Measurements from ENCODE around the gene HYKK. TPM values are rescaled to one million over a fixed set of nuclear protein-coding genes. Genes with fewer than 3 reads are reported as not detected.

Gene HYKK
- total and polyA plus RNA-seq, 2 donors (not counting 1 experiment from before 2014, with no cell fraction given) = 0.28 to 0.42 TPM

GRCh38 chr15:78570710-78571109 lies 63.3 kb downstream of the HYKK start:
- DNase-seq = no peak

DNA sequence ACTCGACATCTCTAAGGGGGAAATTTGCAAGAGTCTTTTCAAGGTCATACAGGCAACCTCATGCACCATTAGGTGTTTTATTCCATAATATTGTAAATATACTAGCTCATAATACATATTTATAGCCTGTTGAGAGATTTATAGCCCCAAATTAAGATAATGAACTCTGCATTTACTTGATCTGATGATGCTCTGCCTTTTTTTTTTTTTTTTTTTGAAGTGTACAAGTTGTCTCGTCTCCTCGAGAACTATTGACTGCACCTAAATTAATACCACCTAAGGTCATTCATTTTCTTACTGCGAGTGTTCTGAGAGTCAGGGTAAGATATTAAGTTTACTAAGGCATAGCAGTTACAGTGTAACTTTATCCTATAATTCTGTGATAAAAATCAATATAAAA lies 64.0 kb downstream of the HYKK start:
- Mint-ChIP-seq H3K4me3 (no peak overlapping the region), H3K27ac (no peak overlapping the region), H3K27me3 (peaks cover 6% of the 10 kb centered on the region), H3K4me1 (peaks cover 6% of the 10 kb centered on the region), H3K9me3 (ENCODE audit: insufficient read depth) (no peaks in the 10 kb centered on the region)
- H3K4me1 ChIP-seq (ENCODE audit: control insufficient read depth in 2 of 2, insufficient read depth in 2 of 2, low read length in 2 of 2) = peaks cover under 1 to 3% of the 10 kb centered on the region in 2 donors
- H3K4me2 ChIP-seq (replicated peaks; ENCODE audit: low read depth, low read length, poor library complexity, severe bottlenecking) = no peak overlapping the region
- intact Hi-C loops (cut with micrococcal nuclease) = no loop called here
- H4K20me1 ChIP-seq (ENCODE audit: control insufficient read depth, insufficient read depth, low read length, poor library complexity, severe bottlenecking) = no peaks in the 10 kb centered on the region
- WGBS (ENCODE audit: insufficient coverage) = no CpG with 5 or more reads among the region's 4 CpGs
- H3K9ac ChIP-seq (ENCODE audit: low read length) = no peak overlapping the region
- no peak overlapping the region for H3K27ac ChIP-seq (ENCODE audit: low read length in 2 of 2)
- H3K79me2 ChIP-seq (ENCODE audit: control insufficient read depth, insufficient read depth, low read length) = no peaks in the 10 kb centered on the region
- TF ChIP-seq EZH2 (IDR thresholded peaks at IDR 0.05; ENCODE audit: borderline replicate concordance, insufficient read depth, low read depth, low read length, poor library complexity, severe bottlenecking) = no peak
- TF ChIP-seq CTCF (IDR thresholded peaks at IDR 0.05) = no peak
- H3K27me3 ChIP-seq (replicated peaks in 1 of 4; ENCODE audit: control extremely low read depth in 1 of 4, control insufficient read depth in 3 of 4, insufficient read depth in 4 of 4, low read length in 3 of 4) = peaks cover 0 to 1% (median under 1%) of the 10 kb centered on the region in 4 experiments
- DNase-seq (no peak), ATAC-seq (ENCODE audit: low read depth) (no peak)
- H3K9me3 ChIP-seq (ENCODE audit: control extremely low read depth in 1 of 3, control insufficient read depth in 2 of 3, insufficient read depth in 1 of 3, low read length in 2 of 3) = no peaks in the 10 kb centered on the region
- ChIA-PET POLR2A (no interaction called here), CTCF (interaction anchor here (0.6 kb wide), 1 partner anchor 62 kb away, joined by 5 read pairs; no protein-coding TSS in a partner anchor)
- no peak overlapping the region for H3K4me3 ChIP-seq (ENCODE audit: control extremely low read depth in 1 of 5, extremely low read depth in 1 of 5, insufficient read depth in 1 of 5, low read depth in 2 of 5, low read length in 4 of 5)
- no peaks in the 10 kb centered on the region for H3K36me3 ChIP-seq (replicated peaks in 1 of 2; ENCODE audit: control extremely low read depth in 1 of 2, control insufficient read depth in 1 of 2, extremely low read depth in 1 of 2, insufficient read depth in 2 of 2, low read length in 1 of 2)
- no peak overlapping the region for H2AFZ ChIP-seq (ENCODE audit: insufficient read depth, low read depth, low read length, poor library complexity, severe bottlenecking)

More at GRCh38 chr15:78570710-78571109, 63.3 kb downstream of the HYKK start:
- H3K36me3 ChIP-seq (replicated peaks in 1 of 2; ENCODE audit: control extremely low read depth in 1 of 2, control insufficient read depth in 1 of 2, extremely low read depth in 1 of 2, insufficient read depth in 2 of 2, low read length in 1 of 2) = no peaks in the 10 kb centered on the region
- peaks cover 12% of the 10 kb centered on the region for H3K4me1 Mint-ChIP-seq
- H3K9ac ChIP-seq (ENCODE audit: low read length) = no peak overlapping the region
- no peak overlapping the region for H2AFZ ChIP-seq (ENCODE audit: insufficient read depth, low read depth, low read length, poor library complexity, severe bottlenecking)
- 94% methylated on average over 2 of the region's 2 CpGs for WGBS (ENCODE audit: insufficient coverage)
- H3K9me3 ChIP-seq (ENCODE audit: control extremely low read depth in 1 of 3, control insufficient read depth in 2 of 3, insufficient read depth in 1 of 3, low read length in 2 of 3) = no peaks in the 10 kb centered on the region
- no peak overlapping the region for H3K4me3 ChIP-seq (ENCODE audit: control extremely low read depth in 1 of 5, extremely low read depth in 1 of 5, insufficient read depth in 1 of 5, low read depth in 2 of 5, low read length in 4 of 5)
- peaks cover 6% of the 10 kb centered on the region for H3K27me3 Mint-ChIP-seq
- H3K27ac ChIP-seq (ENCODE audit: low read length in 2 of 2) = no peak overlapping the region
- POLR2A ChIA-PET = no interaction called here
- TF ChIP-seq EZH2 (IDR thresholded peaks at IDR 0.05; ENCODE audit: borderline replicate concordance, insufficient read depth, low read depth, low read length, poor library complexity, severe bottlenecking) (no peak), CTCF (IDR thresholded peaks at IDR 0.05) (no peak)
- no peaks in the 10 kb centered on the region for H4K20me1 ChIP-seq (ENCODE audit: control insufficient read depth, insufficient read depth, low read length, poor library complexity, severe bottlenecking)
- H3K4me1 ChIP-seq (ENCODE audit: control insufficient read depth in 2 of 2, insufficient read depth in 2 of 2, low read length in 2 of 2) = peaks cover 7 to 9% of the 10 kb centered on the region in 2 donors
- H3K4me2 ChIP-seq (replicated peaks; ENCODE audit: low read depth, low read length, poor library complexity, severe bottlenecking) = no peak overlapping the region
- no peak overlapping the region for H3K4me3 Mint-ChIP-seq
- no peaks in the 10 kb centered on the region for H3K79me2 ChIP-seq (ENCODE audit: control insufficient read depth, insufficient read depth, low read length)
- intact Hi-C loops (cut with micrococcal nuclease) = no loop called here
- CTCF ChIA-PET = interaction anchor here (0.6 kb wide), 1 partner anchor 63 kb away, joined by 5 read pairs; no protein-coding TSS in a partner anchor
- no peaks in the 10 kb centered on the region for H3K9me3 Mint-ChIP-seq (ENCODE audit: insufficient read depth)
- peaks cover 0 to 7% (median under 1%) of the 10 kb centered on the region in 4 experiments for H3K27me3 ChIP-seq (replicated peaks in 1 of 4; ENCODE audit: control extremely low read depth in 1 of 4, control insufficient read depth in 3 of 4, insufficient read depth in 4 of 4, low read length in 3 of 4)
- H3K27ac Mint-ChIP-seq = no peak overlapping the region
- no peak for ATAC-seq (ENCODE audit: low read depth)
